BLaER1 (cell line): ENCODE measurements around the gene DPP10.

Experiments used
- H3K27ac ChIP-seq: shearing (Covaris generic); formaldehyde crosslinking; 2 replicates; pipeline ENCODE4 v1.8.1; 2022
- H3K27me3 ChIP-seq: shearing (Covaris generic); formaldehyde crosslinking; 2 replicates; pipeline ENCODE4 v1.8.1; 2022
- H3K36me3 ChIP-seq: shearing (Covaris generic); formaldehyde crosslinking; 2 replicates; pipeline ENCODE4 v1.8.1; 2022
- H3K4me1 ChIP-seq: shearing (Covaris generic); formaldehyde crosslinking; 2 replicates; pipeline ENCODE4 v1.8.1; 2022
- H3K4me2 ChIP-seq: shearing (Covaris generic); formaldehyde crosslinking; 2 replicates; pipeline ENCODE4 v1.8.1; 2022
- H3K4me3 ChIP-seq: shearing (Covaris generic); formaldehyde crosslinking; 2 replicates; pipeline ENCODE4 v1.8.1; 2022
- H3K9ac ChIP-seq: shearing (Covaris generic); formaldehyde crosslinking; 2 replicates; pipeline ENCODE4 v1.8.1; 2022
- H3K9me3 ChIP-seq: shearing (Covaris generic); formaldehyde crosslinking; 2 replicates; pipeline ENCODE4 v1.8.1; 2022
- H4K20me1 ChIP-seq: shearing (Covaris generic); formaldehyde crosslinking; 2 replicates; pipeline ENCODE4 v1.8.1; 2022
- Cebpa-rat ChIP-seq: shearing (Covaris generic); IDR thresholded peaks from 2 replicates; pipeline ENCODE4 v1.8.1; 2022

DPP10 gene

GRCh38 chr2:115277366-115277765, 834.9 kb downstream of the DPP10 start:
- Histone ChIP-seq H3K27ac (no peak overlapping the region), H3K36me3 (no peaks in the 10 kb centered on the region), H4K20me1 (no peaks in the 10 kb centered on the region), H3K9me3 (no peaks in the 10 kb centered on the region), H3K4me2 (no peak overlapping the region), H3K4me3 (no peak overlapping the region), H3K4me1 (no peaks in the 10 kb centered on the region), H3K27me3 (no peaks in the 10 kb centered on the region), H3K9ac (no peak overlapping the region)
- TF ChIP-seq Cebpa-rat, result no peak

GRCh38 chr2:115285416-115285815, 843.0 kb downstream of the DPP10 start:
- Histone ChIP-seq H4K20me1 (no peaks in the 10 kb centered on the region), H3K36me3 (no peaks in the 10 kb centered on the region), H3K4me3 (no peak overlapping the region), H3K4me2 (no peak overlapping the region), H3K27ac (no peak overlapping the region), H3K9me3 (no peaks in the 10 kb centered on the region), H3K27me3 (no peaks in the 10 kb centered on the region), H3K9ac (no peak overlapping the region), H3K4me1 (no peaks in the 10 kb centered on the region)
- TF ChIP-seq Cebpa-rat, result no peak

GRCh38 chr2:115290478-115290877, 848.0 kb downstream of the DPP10 start:
- TF ChIP-seq Cebpa-rat, result no peak
- Histone ChIP-seq H3K27ac (no peak overlapping the region), H4K20me1 (no peaks in the 10 kb centered on the region), H3K36me3 (no peaks in the 10 kb centered on the region), H3K4me2 (no peak overlapping the region), H3K9ac (no peak overlapping the region), H3K9me3 (no peaks in the 10 kb centered on the region), H3K4me3 (no peak overlapping the region), H3K27me3 (no peaks in the 10 kb centered on the region), H3K4me1 (no peaks in the 10 kb centered on the region)

- no peak for TF ChIP-seq Cebpa-rat
- Histone ChIP-seq H3K4me3 (no peak overlapping the region), H3K36me3 (no peaks in the 10 kb centered on the region), H3K27me3 (no peaks in the 10 kb centered on the region), H3K9ac (no peak overlapping the region), H3K27ac (no peak overlapping the region), H3K4me1 (no peaks in the 10 kb centered on the region), H3K4me2 (no peak overlapping the region), H3K9me3 (no peaks in the 10 kb centered on the region), H4K20me1 (no peaks in the 10 kb centered on the region)
These were observed 850.3 kb downstream of the DPP10 start for GRCh38 chr2:115292742-115293141.

GRCh38 chr2:115294999-115295398, 852.6 kb downstream of the DPP10 start:
- Histone ChIP-seq H4K20me1 (no peaks in the 10 kb centered on the region), H3K27me3 (no peaks in the 10 kb centered on the region), H3K9me3 (no peaks in the 10 kb centered on the region), H3K36me3 (no peaks in the 10 kb centered on the region), H3K4me2 (no peak overlapping the region), H3K27ac (no peak overlapping the region), H3K9ac (no peak overlapping the region), H3K4me3 (no peak overlapping the region), H3K4me1 (no peaks in the 10 kb centered on the region)
- TF ChIP-seq Cebpa-rat, result no peak

GRCh38 chr2:115297056-115297455, 854.6 kb downstream of the DPP10 start:
- Histone ChIP-seq H3K4me3 (no peak overlapping the region), H3K9ac (no peak overlapping the region), H3K27me3 (no peaks in the 10 kb centered on the region), H3K9me3 (no peaks in the 10 kb centered on the region), H4K20me1 (no peaks in the 10 kb centered on the region), H3K36me3 (no peaks in the 10 kb centered on the region), H3K27ac (no peak overlapping the region), H3K4me2 (no peak overlapping the region), H3K4me1 (no peaks in the 10 kb centered on the region)
- TF ChIP-seq Cebpa-rat, result no peak

- Histone ChIP-seq H3K4me3 (no peak overlapping the region), H4K20me1 (no peaks in the 10 kb centered on the region), H3K9ac (no peak overlapping the region), H3K9me3 (no peaks in the 10 kb centered on the region), H3K4me1 (no peaks in the 10 kb centered on the region), H3K4me2 (no peak overlapping the region), H3K27ac (no peak overlapping the region), H3K27me3 (no peaks in the 10 kb centered on the region), H3K36me3 (no peaks in the 10 kb centered on the region)
- TF ChIP-seq Cebpa-rat, result no peak
These were observed 856.8 kb downstream of the DPP10 start for GRCh38 chr2:115299199-115299598.

- Histone ChIP-seq H4K20me1 (no peaks in the 10 kb centered on the region), H3K27ac (no peak overlapping the region), H3K4me1 (no peaks in the 10 kb centered on the region), H3K9ac (no peak overlapping the region), H3K4me3 (no peak overlapping the region), H3K4me2 (no peak overlapping the region), H3K9me3 (no peaks in the 10 kb centered on the region), H3K27me3 (no peaks in the 10 kb centered on the region), H3K36me3 (no peaks in the 10 kb centered on the region)
- TF ChIP-seq Cebpa-rat, result no peak
These were observed 863.3 kb downstream of the DPP10 start for GRCh38 chr2:115305712-115306111.

- no peak overlapping the region for H3K4me3 ChIP-seq
- TF ChIP-seq Cebpa-rat, result no peak
- no peak overlapping the region for H3K4me2 ChIP-seq
- no peaks in the 10 kb centered on the region for H3K36me3 ChIP-seq
- H3K9me3 ChIP-seq, result no peaks in the 10 kb centered on the region
- H4K20me1 ChIP-seq, result no peaks in the 10 kb centered on the region
- H3K9ac ChIP-seq, result no peak overlapping the region
- no peak overlapping the region for H3K27ac ChIP-seq
- no peaks in the 10 kb centered on the region for H3K4me1 ChIP-seq
- no peaks in the 10 kb centered on the region for H3K27me3 ChIP-seq
These were observed 871.7 kb downstream of the DPP10 start for GRCh38 chr2:115314119-115314518.

GRCh38 chr2:115327061-115327460, 884.6 kb downstream of the DPP10 start:
- H3K4me3 ChIP-seq, result no peak overlapping the region
- TF ChIP-seq Cebpa-rat, result no peak
- no peak overlapping the region for H3K9ac ChIP-seq

GRCh38 chr2:115359550-115359949, 917.1 kb downstream of the DPP10 start:
- no peaks in the 10 kb centered on the region for H3K36me3 ChIP-seq
- no peaks in the 10 kb centered on the region for H3K4me1 ChIP-seq
- H3K9me3 ChIP-seq, result peaks cover 18% of the 10 kb centered on the region
- H3K4me3 ChIP-seq, result no peak overlapping the region
- H4K20me1 ChIP-seq, result no peaks in the 10 kb centered on the region
- H3K9ac ChIP-seq, result no peak overlapping the region
- H3K27ac ChIP-seq, result no peak overlapping the region
- no peak overlapping the region for H3K4me2 ChIP-seq
- no peak for TF ChIP-seq Cebpa-rat
- H3K27me3 ChIP-seq, result no peaks in the 10 kb centered on the region

More at GRCh38 chr2:115327061-115327460, 884.6 kb downstream of the DPP10 start:
- H4K20me1 ChIP-seq, result no peaks in the 10 kb centered on the region
- no peak overlapping the region for H3K27ac ChIP-seq
- no peaks in the 10 kb centered on the region for H3K9me3 ChIP-seq
- no peak overlapping the region for H3K4me2 ChIP-seq
- H3K27me3 ChIP-seq, result no peaks in the 10 kb centered on the region
- H3K4me1 ChIP-seq, result no peaks in the 10 kb centered on the region
- H3K36me3 ChIP-seq, result no peaks in the 10 kb centered on the region
